HS-27A (cell line): ENCODE data around the gene CERK.
"Not testable (repeated sequence)": the region's sequence is repeated elsewhere in the genome, so short reads cannot be mapped to it uniquely, and the experiment has no call there.

Experiments used
- DNase-seq: peaks from one replicate; pipeline ENCODE4 v3.0.0-alpha.2; 2012; ENCODE audit warnings: low read depth, missing footprints

CERK gene

GRCh38 chr22:46661221-46661851 is 76.7 kb downstream of the CERK start:
- no peak for DNase-seq

- DNase-seq: no peak
Measured at GRCh38 chr22:46660604-46661201, 77.3 kb downstream of the CERK start.

DNA sequence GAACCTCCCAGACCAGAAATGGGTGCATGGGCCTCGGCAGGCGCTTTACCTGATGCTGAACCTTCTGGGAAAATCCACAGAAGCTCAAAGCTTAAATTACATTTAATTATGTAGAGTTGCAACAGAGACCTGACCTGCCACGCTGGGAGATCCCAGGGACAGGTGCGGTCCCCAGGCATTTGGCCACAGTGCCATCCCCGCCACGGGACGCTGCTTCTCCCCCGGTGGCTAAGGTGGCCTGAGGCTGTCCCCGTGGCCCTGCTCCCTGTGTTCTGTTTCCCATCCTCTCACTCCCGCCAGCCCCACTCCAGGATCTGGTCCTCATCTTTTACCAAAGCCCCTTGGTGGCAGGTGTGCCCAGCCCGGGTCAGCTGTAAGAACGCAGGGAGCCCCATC is 78.3 kb downstream of the CERK start:
- no peak for DNase-seq

DNA sequence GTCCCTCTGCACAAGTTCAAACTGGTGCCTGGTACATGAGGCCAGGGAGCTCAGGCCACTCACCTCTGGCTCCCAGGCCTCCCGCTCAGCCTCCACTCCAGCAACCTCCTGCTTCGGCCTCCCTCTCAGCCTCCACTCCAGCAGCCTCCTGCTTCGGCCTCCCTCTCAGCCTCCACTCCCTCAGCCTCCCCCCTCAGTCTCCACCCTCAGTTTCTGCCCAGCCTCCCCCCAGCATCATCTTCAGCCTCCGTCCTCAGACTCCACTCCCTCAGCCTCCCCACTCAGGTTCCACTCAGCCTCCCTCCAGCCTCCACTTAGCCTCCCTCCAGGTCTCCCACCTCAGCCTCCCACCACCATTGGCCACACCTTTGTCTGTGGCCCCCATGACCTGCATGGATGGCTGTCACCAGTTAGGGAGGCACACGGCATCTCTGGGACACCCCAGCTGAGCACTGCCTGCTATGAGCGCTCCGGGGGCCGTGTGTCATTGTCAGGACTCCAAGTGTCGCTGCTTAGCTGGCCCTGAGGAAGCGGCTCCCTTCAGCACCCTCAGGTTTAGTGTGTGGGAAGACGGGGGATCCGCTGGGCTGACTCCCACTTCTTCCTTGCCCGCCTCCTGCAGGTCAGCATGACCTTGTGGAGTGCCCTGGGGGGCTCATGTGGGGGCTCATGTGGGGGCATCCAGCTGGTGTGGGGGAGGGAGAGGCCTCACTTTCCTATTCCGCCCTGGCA is 78.8 kb downstream of the CERK start:
- no peak for DNase-seq

- no peak for DNase-seq
Measured at GRCh38 chr22:46657996-46658947, 79.8 kb downstream of the CERK start.

GRCh38 chr22:46657655-46657953 is 80.4 kb downstream of the CERK start:
- no peak for DNase-seq

DNA sequence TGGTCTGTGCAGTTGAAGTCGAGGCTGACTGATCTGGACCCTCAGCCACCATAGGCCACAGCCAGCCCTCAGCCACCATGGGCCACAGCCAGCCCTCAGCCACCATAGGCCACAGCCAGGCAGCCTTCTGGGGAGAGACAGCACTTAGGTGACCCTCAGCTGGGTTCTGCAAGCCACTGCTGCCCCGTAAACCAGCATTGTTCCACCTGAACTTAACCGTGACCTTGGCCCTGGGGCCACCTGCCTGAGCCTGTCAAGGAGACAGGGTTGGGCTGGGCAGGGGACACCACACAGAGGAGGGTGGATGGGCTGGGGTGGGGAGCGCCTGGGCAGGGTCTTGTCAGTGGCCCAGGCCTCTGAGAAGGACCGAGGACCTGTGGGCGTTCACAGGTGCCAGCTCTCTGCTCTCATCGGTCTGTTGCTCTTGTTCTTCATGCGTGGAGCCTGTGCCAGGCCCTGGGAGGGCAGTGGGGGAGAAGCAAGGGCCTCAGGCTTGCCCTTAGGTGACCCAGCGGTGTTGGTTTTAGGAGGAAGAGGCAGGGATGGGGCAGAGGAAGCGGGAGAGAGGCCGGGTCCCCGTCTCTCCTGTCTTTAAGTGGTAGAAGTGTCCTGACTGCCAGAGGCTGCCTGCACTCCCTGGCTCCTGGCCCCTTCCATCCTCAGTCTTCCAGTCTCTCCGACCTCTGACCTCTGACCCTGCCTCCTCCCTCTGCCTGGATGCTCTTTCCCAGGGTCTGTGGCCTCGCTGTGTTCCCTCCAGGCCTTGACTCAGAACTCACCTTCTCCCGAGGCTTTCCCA is 81.0 kb downstream of the CERK start:
- DNase-seq: no peak

DNA sequence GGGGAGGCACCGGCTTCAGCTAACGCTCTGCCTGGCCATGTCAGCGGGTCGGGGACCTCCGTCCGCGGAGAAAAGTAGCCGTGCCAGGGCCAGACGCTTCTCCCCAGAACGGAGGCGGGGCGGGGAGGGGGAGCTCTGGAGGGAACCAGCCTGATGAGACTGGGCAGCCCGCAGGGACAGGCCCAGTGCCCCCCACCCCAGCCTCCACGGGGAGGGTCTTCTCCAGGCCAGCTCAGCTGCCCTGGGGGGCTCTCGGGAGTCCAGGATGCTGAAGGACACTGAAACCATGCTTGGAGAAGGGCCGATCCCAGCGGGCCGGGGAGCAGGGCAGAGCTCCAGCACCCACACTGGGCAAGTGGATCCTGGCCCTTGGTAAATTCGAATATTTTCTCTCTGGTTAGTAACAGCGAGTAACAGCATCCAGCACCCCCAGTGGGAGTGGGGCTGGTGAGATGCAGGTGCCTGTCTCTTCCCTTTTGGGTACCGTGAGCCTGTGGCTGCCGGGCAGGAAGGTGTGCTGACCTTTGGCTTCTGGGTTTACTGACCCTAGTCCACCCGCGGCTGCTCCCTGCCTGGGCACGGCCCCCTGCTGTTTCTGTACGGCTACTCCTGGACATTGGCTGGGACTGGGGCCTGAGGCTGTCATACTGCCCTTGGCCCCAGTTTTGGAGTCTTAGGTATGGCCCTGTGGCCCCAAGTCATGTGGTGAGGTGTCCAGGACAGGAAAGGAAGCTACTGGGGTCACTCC is 82.0 kb downstream of the CERK start:
- no peak for DNase-seq

DNA sequence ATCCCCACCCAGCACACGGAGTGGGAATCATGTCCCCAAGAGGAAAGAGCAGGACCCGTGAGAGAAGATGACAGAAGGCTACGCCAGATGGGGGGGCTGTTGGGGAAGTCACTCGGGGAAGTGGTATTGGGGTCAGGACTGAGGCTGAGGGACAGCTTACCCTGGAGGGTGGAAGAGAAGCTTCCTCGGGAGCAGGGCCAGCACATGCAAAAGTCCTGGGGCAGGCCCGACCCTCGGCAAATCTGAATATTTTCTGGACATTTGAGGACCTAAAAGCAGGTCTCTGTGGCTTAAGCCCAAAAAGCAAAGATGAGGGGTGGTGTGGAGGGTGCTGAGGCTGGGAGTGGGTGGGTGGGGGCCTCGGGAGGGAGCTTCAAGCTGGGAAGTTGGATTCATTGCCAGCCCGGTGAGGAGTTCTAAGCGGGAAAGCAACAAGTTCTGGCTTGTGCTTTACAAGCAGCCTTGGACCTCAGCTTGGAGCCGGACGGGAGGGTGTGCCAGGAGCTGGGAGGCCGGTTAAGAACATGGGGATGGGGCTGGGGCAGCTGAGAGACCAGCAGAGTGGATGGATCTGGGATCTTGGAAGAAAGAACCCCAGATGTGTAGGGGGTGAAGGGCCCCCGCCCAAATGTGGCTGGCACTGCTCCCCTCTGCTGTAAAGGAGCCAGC is 83.0 kb downstream of the CERK start:
- no peak for DNase-seq

- no peak for DNase-seq
Measured at GRCh38 chr22:46654426-46654825, 83.6 kb downstream of the CERK start.

- no peak for DNase-seq
Measured at GRCh38 chr22:46653596-46653995, 84.5 kb downstream of the CERK start.

DNA sequence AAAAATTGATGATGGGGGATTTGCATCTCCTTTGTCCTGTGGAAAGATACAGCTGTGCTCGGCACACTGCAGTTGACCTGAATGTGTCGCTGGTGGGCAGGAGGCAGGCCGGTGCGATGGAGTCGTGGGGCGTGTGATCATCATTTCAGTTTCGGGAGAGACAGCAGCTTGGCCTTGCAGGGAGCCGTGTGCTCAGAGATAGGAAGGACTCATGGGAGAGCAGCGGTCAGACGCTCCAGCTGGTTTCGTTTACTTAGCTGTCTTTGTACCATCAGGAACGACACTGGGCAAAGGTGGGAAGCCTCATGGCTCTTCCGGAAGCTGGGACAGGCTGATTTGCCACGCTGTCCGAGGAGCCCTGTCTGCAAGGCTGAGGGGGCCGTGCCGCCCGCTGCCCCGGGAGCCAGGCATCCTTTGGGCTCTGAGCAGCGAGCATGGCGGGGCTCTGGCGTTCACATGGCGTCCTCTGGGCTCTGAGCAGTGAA is 85.2 kb downstream of the CERK start:
- DNase-seq: no peak

- DNase-seq: no peak
Measured at GRCh38 chr22:46652081-46652846, 85.8 kb downstream of the CERK start.

DNA sequence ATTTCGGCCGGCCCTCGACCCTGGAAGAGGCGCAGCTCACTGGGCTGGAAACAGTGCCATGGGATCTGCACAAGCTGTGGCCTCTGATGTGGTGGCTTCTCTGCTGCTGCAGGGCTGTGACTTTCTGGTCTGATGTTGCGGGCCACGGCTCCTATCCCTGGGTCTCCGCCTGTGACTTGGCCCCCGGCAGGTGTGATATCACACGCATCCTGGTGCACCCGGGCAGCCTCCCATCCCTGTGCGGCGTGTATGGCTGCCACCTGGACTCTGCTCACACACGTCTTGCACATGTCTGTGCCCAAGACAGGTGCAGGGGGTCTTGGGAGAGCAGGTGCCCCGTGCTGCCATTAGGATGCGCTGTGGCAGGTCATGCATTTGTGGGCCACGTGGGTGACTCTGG is 86.7 kb downstream of the CERK start:
- no peak for DNase-seq

- DNase-seq: no peak
Measured at GRCh38 chr22:46650078-46650810, 87.8 kb downstream of the CERK start.

DNA sequence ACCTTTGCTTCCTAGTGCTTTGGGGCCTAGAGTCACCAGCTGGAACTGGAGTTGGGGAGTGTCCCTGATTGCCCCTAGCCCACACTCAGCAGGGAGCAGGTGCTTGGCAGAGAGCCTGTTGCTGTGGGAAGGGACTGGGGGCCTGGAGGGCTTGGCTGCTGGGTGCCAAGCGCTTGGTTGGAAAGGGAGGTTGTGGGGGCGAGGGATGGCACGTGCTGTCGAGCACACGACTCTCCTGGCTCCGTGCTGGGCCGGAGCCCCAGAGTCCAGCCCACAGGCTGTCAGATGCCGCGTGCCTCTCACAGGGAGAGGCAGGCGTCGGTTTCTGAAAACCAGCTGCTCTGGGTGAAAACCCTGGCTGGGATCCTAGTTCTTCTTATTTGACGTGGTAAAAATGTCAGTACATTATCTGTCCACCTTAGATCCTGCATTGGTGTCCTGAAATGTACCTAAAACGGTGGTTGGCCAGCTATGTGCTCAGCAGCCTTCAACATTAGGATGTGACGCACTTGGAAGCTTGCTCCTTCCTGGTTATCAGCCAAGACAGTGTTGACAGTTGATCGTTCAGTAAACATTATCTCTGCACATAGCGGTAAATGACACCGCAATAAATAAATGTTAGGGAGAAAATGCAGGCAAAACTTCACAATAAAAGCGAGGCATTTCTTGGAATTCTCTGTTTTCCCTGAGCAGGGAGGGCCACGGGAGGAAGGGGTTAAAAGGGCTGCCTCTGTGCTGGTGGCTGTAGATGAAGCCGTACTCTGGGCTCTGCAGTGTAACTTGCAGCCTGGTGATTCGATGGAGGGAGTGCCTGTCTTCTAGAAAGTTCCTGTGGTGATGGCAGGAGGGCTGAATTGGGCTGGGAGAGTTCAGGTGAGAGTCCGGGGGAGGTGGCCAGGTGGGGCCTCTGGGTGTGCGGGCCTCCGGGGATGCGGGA is 88.6 kb downstream of the CERK start:
- no peak for DNase-seq

- DNase-seq: not testable (repeated sequence)
Measured at GRCh38 chr22:46648225-46648820, 89.7 kb downstream of the CERK start.
